SKM-1 (cell line): ENCODE results near the gene ABCC12.

Source experiments
- DNase-seq: peaks from one replicate; lab custom pipeline; 2025; ENCODE audit not compliant: unreplicated experiment; lab: John Stamatoyannopoulos, UW

ABCC12 gene

DNA sequence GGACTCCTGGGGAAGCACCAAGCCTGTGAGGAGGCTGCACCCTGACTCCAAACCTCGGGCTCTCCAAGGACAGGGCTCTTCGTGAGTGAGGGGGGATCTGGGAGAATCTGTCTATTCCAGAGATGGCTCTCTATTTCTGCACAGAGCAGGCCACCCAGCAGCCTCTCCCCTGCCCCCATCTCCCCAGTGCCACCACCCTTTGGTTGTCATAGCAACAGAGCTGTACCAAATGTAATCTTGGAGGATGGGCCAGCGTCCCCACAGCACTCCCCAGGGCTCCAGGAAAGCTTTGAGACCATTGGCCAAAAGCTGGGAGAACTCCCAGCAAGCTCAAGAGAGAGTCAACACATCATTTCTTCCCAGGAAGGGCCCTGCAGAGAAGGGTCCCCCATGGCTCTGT lies 49.3 kb downstream of the ABCC12 start:
- DNase-seq: no peak
